Suprapubic skin (tissue), 4 donors: ENCODE results near the gene ZFYVE1. TPM values are rescaled to one million over a fixed set of nuclear protein-coding genes. Genes with fewer than 3 reads are reported as not detected.
A peak's percentile ranks its signal among the peaks of the same experiment; 100 is the strongest.
"Not testable (repeated sequence)": the region's sequence is repeated elsewhere in the genome, so short reads cannot be mapped to it uniquely, and the experiment has no call there.

Source experiments
- DNase-seq, 2 donors: peaks; one replicate each; pipeline ENCODE4 v3.0.0-alpha.2; 2019; ENCODE audit warnings: low spot score in 2 of 2
- H3K27ac ChIP-seq: fragments of 200-600 bp; sonication (generic); one replicate; pipeline ENCODE4 v1.5.1; 2019
- H3K27me3 ChIP-seq: fragments of 200-600 bp; sonication (generic); one replicate; pipeline ENCODE4 v1.5.1; 2019
- H3K36me3 ChIP-seq: fragments of 200-600 bp; sonication (generic); one replicate; pipeline ENCODE4 v1.5.1; 2019
- H3K4me1 ChIP-seq: fragments of 200-600 bp; sonication (generic); one replicate; pipeline ENCODE4 v1.5.1; 2019
- H3K4me3 ChIP-seq: fragments of 200-600 bp; sonication (generic); one replicate; pipeline ENCODE4 v1.5.1; 2019; ENCODE audit warnings: mild to moderate bottlenecking
- H3K9me3 ChIP-seq: fragments of 200-600 bp; sonication (generic); one replicate; pipeline ENCODE4 v1.5.1; 2019
- CTCF ChIP-seq, 2 donors: fragments of 200-600 bp in 1 of 2; fragments of 450-650 bp in 1 of 2; sonication (generic) in 1 of 2; IDR thresholded peaks; one replicate each; pipeline ENCODE4 v1.5.1; 2016 to 2019; ENCODE audit warnings: antibody characterized with exemption in 2 of 2, mild to moderate bottlenecking in 1 of 2, moderate library complexity in 1 of 2
- EP300 ChIP-seq: sonication (generic); formaldehyde crosslinking; IDR thresholded peaks from one replicate; pipeline ENCODE4 v1.6.1; 2017; ENCODE audit warnings: antibody characterized with exemption
- POLR2A ChIP-seq, 2 donors: fragments of 450-650 bp; IDR thresholded peaks; one replicate each; pipeline ENCODE4 v1.6.1; 2017; ENCODE audit warnings: antibody characterized with exemption in 2 of 2, mild to moderate bottlenecking in 2 of 2, moderate library complexity in 2 of 2
- POLR2AphosphoS5 ChIP-seq, 3 donors: sonication (generic); formaldehyde crosslinking; IDR thresholded peaks; one replicate each; pipeline ENCODE4 v1.6.1; 2017; ENCODE audit warnings: antibody characterized with exemption in 3 of 3
- WGBS: methylation state at CpG from one replicate; pipeline ENCODE4 v1.1.5; 2018; 5-methylcytosine and 5-hydroxymethylcytosine counted together
- total RNA-seq, 4 donors: library from RNA; depleted of rRNA; stranded (reverse); fragments of >200 nt; gene quantifications; one replicate each; pipeline ENCODE4 v1.1.0, GENCODE V29; 2016

ZFYVE1 gene
- total RNA-seq, 4 donors from 2014 or later: 17.7 to 42.9 (median 25.9) TPM

GRCh38 chr14:73057944-73058223, 31.0 kb upstream of the ZFYVE1 start:
- Histone ChIP-seq H3K4me1 (peaks cover 39% of the 10 kb centered on the region), H3K9me3 (no peaks in the 10 kb centered on the region), H3K27ac (peak overlapping the region; percentile 97), H3K27me3 (no peaks in the 10 kb centered on the region), H3K36me3 (no peaks in the 10 kb centered on the region), H3K4me3 (peak overlapping the region; percentile 93)
- 5% methylated on average over 8 of the region's 8 CpGs for WGBS
- TF ChIP-seq CTCF (IDR thresholded peaks at IDR 0.05) (no peak), POLR2AphosphoS5 (IDR thresholded peaks at IDR 0.05) (no peak), EP300 (no peak), POLR2A (IDR thresholded peaks at IDR 0.05) (no peak)
- DNase-seq: no peak

GRCh38 chr14:73055251-73055650, 28.3 kb upstream of the ZFYVE1 start:
- 81% methylated on average over 1 of the region's 1 CpG for WGBS
- no peak for DNase-seq
- Histone ChIP-seq H3K27me3 (no peaks in the 10 kb centered on the region), H3K9me3 (no peaks in the 10 kb centered on the region), H3K27ac (no peak overlapping the region), H3K4me3 (no peak overlapping the region), H3K4me1 (peaks cover 17% of the 10 kb centered on the region), H3K36me3 (no peaks in the 10 kb centered on the region)
- no peak for TF ChIP-seq POLR2AphosphoS5 (IDR thresholded peaks at IDR 0.05)
- no peak for TF ChIP-seq POLR2A (IDR thresholded peaks at IDR 0.05)
- TF ChIP-seq EP300: no peak
- no peak for TF ChIP-seq CTCF (IDR thresholded peaks at IDR 0.05)

GRCh38 chr14:73049428-73049827, 22.5 kb upstream of the ZFYVE1 start:
- H3K4me1 ChIP-seq: no peaks in the 10 kb centered on the region
- H3K27ac ChIP-seq: no peak overlapping the region
- H3K27me3 ChIP-seq: no peaks in the 10 kb centered on the region
- H3K4me3 ChIP-seq: no peak overlapping the region
- H3K9me3 ChIP-seq: no peaks in the 10 kb centered on the region
- TF ChIP-seq CTCF (IDR thresholded peaks at IDR 0.05): no peak
- TF ChIP-seq EP300: no peak
- no peak for TF ChIP-seq POLR2A (IDR thresholded peaks at IDR 0.05)
- no peak for TF ChIP-seq POLR2AphosphoS5 (IDR thresholded peaks at IDR 0.05)
- no peaks in the 10 kb centered on the region for H3K36me3 ChIP-seq
- DNase-seq: no peak
- 52% methylated on average over 4 of the region's 4 CpGs for WGBS

GRCh38 chr14:73047808-73048207, 20.9 kb upstream of the ZFYVE1 start:
- H3K36me3 ChIP-seq: no peaks in the 10 kb centered on the region
- WGBS: 78% methylated on average over 1 of the region's 1 CpG

GRCh38 chr14:73036706-73037450, 10.0 kb upstream of the ZFYVE1 start:
- H3K9me3 ChIP-seq, H3K4me3 ChIP-seq, DNase-seq, H3K4me1 ChIP-seq, H3K36me3 ChIP-seq, H3K27me3 ChIP-seq, H3K27ac ChIP-seq: not testable (repeated sequence)
- 79% methylated on average over 9 of the region's 9 CpGs for WGBS

More at GRCh38 chr14:73047808-73048207, 20.9 kb upstream of the ZFYVE1 start:
- TF ChIP-seq POLR2AphosphoS5 (IDR thresholded peaks at IDR 0.05) (no peak), POLR2A (IDR thresholded peaks at IDR 0.05) (no peak), CTCF (IDR thresholded peaks at IDR 0.05) (no peak), EP300 (no peak)
- H3K4me1 ChIP-seq: no peaks in the 10 kb centered on the region
- H3K9me3 ChIP-seq: no peaks in the 10 kb centered on the region
- H3K27me3 ChIP-seq: no peaks in the 10 kb centered on the region
- H3K4me3 ChIP-seq: no peak overlapping the region
- no peak overlapping the region for H3K27ac ChIP-seq
- no peak for DNase-seq

- Histone ChIP-seq H3K27me3 (no peaks in the 10 kb centered on the region), H3K27ac (no peak overlapping the region), H3K36me3 (peaks cover 10% of the 10 kb centered on the region), H3K4me1 (peaks cover 31% of the 10 kb centered on the region), H3K9me3 (no peaks in the 10 kb centered on the region), H3K4me3 (no peak overlapping the region)
- no peak for TF ChIP-seq POLR2AphosphoS5 (IDR thresholded peaks at IDR 0.05)
- no peak for DNase-seq
These were observed 1.1 kb upstream of the ZFYVE1 start for GRCh38 chr14:73027984-73028383.
